Umbilical cord (tissue), 2 donors: ENCODE data around the gene AKR1C4. TPM values are rescaled to one million over a fixed set of nuclear protein-coding genes. Genes with fewer than 3 reads are reported as not detected.
"Not testable (repeated sequence)": the region's sequence is repeated elsewhere in the genome, so short reads cannot be mapped to it uniquely, and the experiment has no call there.

Experiments used
- DNase-seq: peaks from one replicate; pipeline ENCODE4 v3.0.0-alpha.2; 2015; ENCODE audit warnings: low spot score
- total RNA-seq: library from RNA; depleted of rRNA; stranded (reverse); fragments of >200 nt; gene quantifications from one replicate; pipeline ENCODE4 v1.2.3, GENCODE V29; 2014; ENCODE audit warnings: low replicate concordance; ENCODE audit not compliant: insufficient read depth

AKR1C4 gene
- not detected for total RNA-seq

DNA sequence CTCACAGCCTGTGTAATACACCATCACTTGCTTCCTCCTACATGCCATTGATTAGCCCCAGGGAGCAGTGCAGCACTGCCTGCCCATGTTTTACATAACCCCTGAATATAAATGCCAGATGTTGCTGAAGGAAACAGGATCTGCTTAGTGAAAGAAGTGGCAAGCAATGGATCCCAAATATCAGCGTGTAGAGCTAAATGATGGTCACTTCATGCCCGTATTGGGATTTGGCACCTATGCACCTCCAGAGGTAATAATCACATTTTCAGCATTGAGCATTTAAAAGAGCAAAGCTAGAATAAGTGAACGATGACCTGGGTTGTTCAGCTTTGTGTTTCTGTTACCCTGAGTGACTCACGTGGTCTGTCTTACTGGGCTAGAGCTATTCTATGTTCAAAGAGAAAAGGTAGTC lies at the start of gene AKR1C4:
AKR1C4 (plus strand) TSS at position 136 of the 412 bp plus-strand sequence; CDS start at position 167, 31 bp downstream.
- no peak for DNase-seq

DNA sequence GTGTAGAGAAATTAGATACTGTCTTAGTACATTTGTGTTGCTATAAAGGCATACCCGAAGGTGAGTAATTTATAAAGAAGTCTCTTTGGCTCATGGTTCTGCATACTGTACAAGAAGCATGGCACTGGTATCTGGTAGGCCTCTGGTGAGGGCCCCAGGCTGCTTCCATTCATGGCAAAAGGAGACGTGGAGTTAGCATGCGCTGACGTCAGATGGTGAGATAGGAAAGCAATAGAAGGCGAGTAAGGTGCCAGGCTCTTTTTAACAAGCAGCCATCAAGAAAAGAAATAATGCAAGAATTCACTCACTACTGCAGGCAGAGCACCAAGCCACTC lies 49.8 kb upstream of the AKR1C4 start:
- no peak for DNase-seq

DNA sequence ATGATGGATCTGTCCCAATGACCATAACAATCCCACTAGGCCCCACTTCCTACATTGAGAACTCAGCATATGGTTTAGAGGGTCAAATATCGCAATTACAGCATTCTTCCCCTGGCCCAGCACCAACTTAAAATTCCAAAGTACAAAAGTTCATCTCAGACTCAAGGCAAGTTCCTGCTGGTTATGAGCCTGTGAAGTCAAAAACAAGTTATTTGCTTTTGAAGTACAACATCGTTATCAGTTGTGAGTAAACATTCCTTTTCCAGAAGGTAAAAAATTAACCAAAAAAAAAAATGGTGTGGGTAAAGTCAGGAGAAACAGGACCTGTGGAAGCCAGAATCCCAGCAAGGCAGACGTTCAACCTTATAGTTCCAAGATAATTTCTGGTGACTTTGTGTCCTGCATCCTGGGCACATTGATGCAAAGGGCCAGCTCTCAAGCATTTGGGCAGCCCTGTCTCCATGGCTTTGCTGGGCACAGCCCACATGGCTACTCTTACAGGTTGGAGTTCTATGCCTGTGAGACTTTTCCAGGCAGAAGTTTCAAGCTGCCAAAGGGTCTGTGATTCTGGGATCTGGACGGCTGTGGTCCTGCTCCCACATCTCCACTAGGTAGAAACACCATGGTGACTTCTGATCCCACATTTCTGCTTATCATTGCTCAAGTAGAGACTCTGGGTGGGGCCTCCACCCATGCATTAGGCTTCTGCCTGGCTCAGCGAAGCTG lies 49.2 kb upstream of the AKR1C4 start:
- no peak for DNase-seq

GRCh38 chr10:5147981-5148677 lies 48.5 kb upstream of the AKR1C4 start:
- no peak for DNase-seq

GRCh38 chr10:5148678-5149032 lies 48.0 kb upstream of the AKR1C4 start:
- DNase-seq, result no peak

- DNase-seq, result no peak
Measured at GRCh38 chr10:5151076-5151475, 45.6 kb upstream of the AKR1C4 start.

DNA sequence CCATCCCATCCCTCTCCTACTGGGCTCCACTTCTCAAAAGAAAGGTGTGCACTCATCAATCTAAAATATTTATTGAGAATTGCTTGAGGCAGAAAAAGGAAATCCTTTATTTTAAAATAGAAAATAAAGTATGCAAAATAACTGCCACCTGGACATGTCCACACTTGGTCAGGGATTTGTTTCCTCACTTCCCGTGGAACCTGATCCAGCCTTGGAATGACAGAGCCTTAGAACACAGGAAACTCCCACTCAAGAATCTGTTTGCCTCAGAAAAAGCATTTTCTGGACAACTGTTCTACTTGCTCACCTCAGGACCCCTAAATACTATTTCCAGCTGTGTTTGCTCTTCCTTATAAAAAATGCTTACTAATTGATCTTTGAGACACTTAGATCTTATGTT lies 40.7 kb upstream of the AKR1C4 start:
- no peak for DNase-seq

DNA sequence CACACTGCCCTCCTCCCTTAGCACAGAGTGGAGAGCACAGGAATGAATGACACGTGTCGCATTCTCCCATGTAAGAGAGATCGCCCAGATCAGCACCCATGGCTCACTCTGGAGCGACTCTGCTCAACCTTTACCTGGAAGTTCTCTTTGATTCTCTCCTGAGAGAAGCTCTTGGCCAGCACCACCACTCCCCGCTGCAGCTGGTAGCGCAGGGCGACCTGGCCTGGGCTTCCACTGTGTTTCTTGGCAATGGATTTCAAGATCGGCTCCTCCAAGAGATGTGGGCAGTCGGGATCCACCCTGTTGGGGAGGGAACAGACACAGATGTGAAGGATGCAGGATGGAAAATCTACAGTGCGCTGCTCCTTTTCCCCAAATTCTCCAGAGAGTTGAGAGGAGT lies 39.1 kb upstream of the AKR1C4 start:
- DNase-seq, result no peak

GRCh38 chr10:5159126-5159525 lies 37.5 kb upstream of the AKR1C4 start:
- no peak for DNase-seq

- no peak for DNase-seq
Measured at GRCh38 chr10:5163487-5163886, 33.1 kb upstream of the AKR1C4 start.

DNA sequence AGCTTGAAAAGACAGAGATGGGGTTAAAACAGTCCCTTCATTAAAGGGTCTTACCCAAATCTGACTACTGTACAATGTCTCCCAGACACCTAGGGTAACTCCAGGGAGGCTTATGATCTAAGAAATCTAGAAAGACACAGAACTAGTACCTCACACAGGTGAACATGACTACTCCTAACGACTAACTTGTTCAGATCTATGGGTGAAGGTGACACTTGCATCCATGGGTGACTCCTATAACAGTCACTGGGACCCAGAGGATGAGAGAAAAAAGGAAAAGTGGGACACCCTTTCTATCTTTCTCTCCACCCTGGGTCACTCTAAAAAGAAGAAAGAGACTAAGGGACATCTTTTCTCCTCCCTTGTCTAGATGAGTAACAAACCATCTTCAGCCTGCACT lies 30.9 kb upstream of the AKR1C4 start:
- DNase-seq, result no peak

DNA sequence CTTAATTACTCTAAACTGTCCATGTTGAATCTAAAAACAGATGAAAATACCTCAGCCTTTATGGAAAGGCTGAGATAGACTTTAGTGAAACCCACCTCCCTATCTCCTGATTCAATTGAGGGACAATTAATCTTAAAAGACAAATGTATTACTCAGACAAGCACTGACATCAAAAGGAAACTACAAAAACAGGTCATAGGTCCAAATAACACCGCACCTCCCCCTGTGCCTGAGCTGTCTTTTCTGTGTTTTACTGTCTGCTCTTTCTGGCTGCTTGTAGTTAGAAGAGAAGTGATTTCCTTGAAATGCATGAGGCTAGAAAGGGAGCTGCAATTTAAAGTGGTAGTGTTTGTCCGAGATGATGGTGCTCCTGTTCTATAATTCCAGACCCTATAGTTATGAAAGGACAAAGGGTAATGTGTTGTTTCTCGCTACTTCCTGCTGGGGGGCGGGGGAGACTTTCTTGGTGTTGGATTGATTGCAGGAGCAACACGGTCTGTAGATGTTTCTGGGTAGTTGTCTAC lies 27.7 kb upstream of the AKR1C4 start:
- no peak for DNase-seq

GRCh38 chr10:5175581-5175980 lies 21.1 kb upstream of the AKR1C4 start:
- DNase-seq, result not testable (repeated sequence)

GRCh38 chr10:5180503-5180902 lies 16.1 kb upstream of the AKR1C4 start:
- not testable (repeated sequence) for DNase-seq

- no peak for DNase-seq
Measured at GRCh38 chr10:5183923-5184322, 12.7 kb upstream of the AKR1C4 start.

GRCh38 chr10:5184987-5185775 lies 11.5 kb upstream of the AKR1C4 start, which contains the start of gene AKR1C8:
TSS of gene AKR1C8 (minus strand) at chr10:5185150. CDS start at chr10:5185104, 46 bp downstream.
- DNase-seq, result no peak

GRCh38 chr10:5187867-5188266 lies 8.8 kb upstream of the AKR1C4 start:
- no peak for DNase-seq

- no peak for DNase-seq
Measured at GRCh38 chr10:5188358-5188757, 8.3 kb upstream of the AKR1C4 start.

DNA sequence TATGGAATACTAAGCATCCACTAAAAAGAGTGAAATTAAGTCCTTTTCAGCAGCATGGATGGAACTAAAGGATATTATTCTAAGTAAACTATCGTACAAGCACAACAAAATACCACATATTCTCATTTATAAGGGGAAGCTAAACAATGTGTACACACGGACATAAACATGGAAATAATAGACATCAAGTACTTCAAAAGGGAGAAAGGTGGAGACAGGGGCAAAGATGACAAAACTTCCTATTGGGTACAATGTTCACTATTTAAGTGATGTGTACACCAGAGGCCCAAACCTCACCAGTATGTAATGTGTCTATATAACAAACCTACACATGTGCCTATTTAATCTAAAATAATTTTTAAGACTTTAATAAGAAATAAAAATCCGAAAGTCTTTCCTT lies 2.2 kb upstream of the AKR1C4 start:
- no peak for DNase-seq

- DNase-seq, result no peak
Measured at GRCh38 chr10:5195727-5196374, 786 bp upstream of the AKR1C4 start.

DNA sequence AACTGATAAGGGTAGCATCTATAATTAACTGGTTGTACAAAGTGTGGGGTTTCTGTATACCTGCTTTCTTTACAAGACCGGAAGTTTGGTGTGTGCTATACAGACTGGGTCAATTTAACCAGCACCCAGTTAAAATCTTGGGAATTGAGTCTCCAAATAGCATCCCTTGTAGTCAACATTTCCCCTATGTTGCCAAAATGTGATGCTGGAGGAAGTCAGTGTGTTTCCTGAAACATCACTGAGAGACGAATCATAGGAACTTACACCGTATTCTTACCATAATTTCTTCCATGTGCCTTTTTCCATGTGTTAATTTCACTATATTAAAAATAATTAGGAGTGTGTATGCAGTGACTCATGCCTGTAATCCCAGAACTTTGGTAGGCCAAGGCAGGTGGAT lies 1.7 kb downstream of the AKR1C4 start:
- DNase-seq, result no peak

DNA sequence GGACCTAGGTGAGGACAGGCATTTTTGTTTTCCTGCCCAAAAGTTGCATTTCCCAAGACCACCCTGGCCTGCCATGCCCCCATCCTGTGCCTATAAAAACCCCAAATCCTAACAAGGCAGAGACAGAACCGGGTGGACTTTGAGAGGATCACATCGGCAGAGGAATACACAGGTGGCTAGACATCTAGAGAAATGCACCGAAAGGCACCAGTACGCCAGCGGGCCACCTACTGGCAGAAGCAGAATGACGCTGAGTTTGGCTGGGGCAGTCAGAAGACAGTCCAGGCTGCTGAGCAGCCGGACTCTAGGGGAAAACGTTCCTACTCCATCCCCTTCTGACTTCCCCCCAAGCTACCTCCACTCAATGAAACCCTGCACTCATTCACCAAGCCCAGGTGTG lies 2.8 kb downstream of the AKR1C4 start:
- no peak for DNase-seq
